AG09309 (cell line): ENCODE data around the gene BTBD9.

ENCODE experiments used
- DNase-seq: peaks from one replicate; pipeline ENCODE4 v3.0.0-alpha.2; 2010; ENCODE audit warnings: low read depth
- H3K4me3 ChIP-seq: 2 replicates; pipeline ENCODE4 v1.5.1; 2011; ENCODE audit warnings: mild to moderate bottlenecking, low read depth, low read length, moderate library complexity; ENCODE audit not compliant: control insufficient read depth
- TF ChIP-seq, protein P1 (sequence below): IDR thresholded peaks from 2 replicates; pipeline ENCODE4 v1.5.1; 2011; ENCODE audit warnings: mild to moderate bottlenecking, low read depth, low read length, inconsistent platforms; ENCODE audit not compliant: insufficient read depth, control insufficient read depth; ENCODE audit errors: missing control alignments

BTBD9 gene

DNA sequence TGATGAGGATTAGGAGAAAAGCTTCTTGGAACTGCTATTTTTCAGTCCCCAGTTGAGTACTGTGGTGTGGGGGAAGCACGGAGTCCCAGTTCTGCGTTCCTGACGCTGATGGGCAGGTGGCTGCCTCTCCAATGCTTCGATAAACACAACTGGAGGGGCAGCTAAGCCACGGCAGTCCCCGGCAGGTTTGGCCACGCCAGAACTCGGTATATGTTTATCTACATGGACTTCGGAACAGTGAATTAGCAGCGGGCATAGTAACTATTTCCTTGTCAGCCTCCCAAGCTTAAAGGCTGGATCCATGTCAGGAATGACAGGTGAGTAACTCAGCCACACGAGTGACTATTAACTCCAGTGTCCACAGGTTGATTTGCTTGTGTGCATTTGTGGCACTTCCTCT lies 465.8 kb downstream of the BTBD9 start:
- no peak overlapping the region for H3K4me3 ChIP-seq
- TF ChIP-seq, protein P1, sequence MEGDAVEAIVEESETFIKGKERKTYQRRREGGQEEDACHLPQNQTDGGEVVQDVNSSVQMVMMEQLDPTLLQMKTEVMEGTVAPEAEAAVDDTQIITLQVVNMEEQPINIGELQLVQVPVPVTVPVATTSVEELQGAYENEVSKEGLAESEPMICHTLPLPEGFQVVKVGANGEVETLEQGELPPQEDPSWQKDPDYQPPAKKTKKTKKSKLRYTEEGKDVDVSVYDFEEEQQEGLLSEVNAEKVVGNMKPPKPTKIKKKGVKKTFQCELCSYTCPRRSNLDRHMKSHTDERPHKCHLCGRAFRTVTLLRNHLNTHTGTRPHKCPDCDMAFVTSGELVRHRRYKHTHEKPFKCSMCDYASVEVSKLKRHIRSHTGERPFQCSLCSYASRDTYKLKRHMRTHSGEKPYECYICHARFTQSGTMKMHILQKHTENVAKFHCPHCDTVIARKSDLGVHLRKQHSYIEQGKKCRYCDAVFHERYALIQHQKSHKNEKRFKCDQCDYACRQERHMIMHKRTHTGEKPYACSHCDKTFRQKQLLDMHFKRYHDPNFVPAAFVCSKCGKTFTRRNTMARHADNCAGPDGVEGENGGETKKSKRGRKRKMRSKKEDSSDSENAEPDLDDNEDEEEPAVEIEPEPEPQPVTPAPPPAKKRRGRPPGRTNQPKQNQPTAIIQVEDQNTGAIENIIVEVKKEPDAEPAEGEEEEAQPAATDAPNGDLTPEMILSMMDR = no peak
- no peak for DNase-seq

DNA sequence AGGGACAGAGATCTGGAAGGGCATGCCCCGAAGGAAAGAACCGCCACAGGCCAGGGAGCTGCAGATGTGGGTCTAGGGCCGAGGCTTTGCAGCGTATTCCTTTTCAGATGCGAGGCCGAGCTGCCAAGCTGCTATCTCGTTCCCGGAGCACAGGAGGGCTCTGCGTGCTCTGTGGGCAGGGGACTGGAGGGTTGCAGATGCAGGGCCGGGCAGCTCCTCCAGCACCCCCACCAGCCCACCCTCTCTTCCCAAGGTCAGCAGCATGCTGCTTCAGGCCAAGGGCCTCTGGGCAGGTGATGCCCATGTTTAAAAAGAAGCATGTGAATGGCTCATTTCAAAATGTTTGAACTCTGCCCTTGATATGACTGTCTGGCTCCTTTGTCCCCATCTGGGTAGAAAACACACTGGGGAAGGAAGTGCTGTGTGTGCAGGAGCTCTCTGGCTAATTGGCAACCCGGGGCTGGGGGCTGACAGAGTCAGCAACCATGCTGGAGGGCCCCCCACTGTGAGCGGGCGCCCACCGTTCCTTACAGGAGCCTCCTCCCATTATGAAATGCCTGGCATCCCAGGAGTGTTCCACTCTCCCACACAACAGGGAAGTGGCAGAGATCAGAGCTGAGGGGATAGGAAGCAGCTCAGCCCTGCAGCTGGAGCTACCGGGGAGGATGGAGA lies 466.9 kb downstream of the BTBD9 start:
- H3K4me3 ChIP-seq = no peak overlapping the region
- TF ChIP-seq, protein P1 = no peak
- DNase-seq = no peak

DNA sequence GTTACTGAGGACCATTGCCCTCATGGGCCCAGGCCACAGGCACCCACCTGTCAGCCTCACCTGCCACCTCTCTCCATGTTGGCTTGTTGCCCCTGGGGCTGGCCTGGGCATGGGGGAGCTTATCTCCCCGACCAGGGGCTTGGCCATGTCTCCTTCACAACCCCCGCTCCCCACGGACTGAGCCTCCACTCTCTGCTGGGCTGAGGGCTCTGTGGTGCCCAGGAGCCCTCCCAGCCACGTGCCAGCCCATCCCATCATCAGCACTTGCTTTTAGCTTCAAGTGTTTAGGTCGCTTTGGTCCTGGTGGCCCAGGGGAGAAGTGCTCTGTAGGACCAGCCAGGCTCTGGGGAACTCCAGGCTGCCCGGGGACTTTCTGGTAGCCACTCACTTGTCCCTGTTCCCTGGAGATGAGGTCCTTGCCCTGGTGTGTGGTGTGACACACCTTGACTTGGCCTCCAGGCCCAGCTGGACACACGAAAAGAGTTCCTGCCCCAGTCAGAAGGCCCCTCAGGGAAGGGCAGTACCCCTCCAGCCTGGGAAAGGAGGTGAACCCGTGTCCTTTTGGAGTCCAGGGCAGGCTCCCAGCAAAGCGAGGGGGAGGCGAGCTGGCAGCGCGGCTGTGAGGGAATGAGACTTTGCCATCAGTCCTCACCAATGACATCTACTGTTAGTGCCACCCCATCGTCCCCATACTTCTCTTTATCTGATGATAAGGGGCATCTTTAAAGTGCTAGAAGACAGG lies 467.6 kb downstream of the BTBD9 start:
- no peak for DNase-seq
- no peak overlapping the region for H3K4me3 ChIP-seq

GRCh38 chr6:38170666-38171355 lies 468.9 kb downstream of the BTBD9 start:
- DNase-seq = no peak
- no peak overlapping the region for H3K4me3 ChIP-seq
- TF ChIP-seq, protein P1 = no peak

More for the DNA sequence above, 467.6 kb downstream of the BTBD9 start:
- TF ChIP-seq, protein P1 = no peak

DNA sequence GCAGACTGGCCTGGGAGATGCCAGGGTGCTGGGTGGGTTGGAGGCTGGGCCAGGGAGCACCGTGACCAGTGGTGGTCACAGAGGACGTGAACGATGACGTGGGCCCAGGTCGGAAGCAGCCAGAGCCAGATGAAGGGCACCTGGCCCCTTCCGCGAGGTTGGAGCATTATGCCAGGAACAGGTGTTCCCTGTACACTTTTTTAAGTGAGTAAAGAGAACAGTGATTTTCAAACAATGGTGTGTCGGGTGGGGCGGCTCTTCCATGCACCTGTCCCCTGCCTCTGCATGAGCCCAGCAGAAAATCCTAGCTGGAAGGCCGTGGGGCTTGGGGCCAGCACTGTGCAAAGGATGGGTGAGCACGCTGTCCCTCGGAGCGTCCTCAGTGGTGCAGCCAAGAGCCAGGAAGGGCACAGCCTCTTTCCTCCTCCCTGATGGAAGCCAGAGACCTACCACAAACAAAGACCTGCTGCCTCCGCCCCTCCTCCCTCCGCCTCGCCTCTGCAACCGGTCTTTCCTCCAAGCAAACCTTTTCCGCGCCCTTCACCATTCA lies 469.7 kb downstream of the BTBD9 start:
- no peak overlapping the region for H3K4me3 ChIP-seq
- no peak for DNase-seq
- TF ChIP-seq, protein P1 = no peak

DNA sequence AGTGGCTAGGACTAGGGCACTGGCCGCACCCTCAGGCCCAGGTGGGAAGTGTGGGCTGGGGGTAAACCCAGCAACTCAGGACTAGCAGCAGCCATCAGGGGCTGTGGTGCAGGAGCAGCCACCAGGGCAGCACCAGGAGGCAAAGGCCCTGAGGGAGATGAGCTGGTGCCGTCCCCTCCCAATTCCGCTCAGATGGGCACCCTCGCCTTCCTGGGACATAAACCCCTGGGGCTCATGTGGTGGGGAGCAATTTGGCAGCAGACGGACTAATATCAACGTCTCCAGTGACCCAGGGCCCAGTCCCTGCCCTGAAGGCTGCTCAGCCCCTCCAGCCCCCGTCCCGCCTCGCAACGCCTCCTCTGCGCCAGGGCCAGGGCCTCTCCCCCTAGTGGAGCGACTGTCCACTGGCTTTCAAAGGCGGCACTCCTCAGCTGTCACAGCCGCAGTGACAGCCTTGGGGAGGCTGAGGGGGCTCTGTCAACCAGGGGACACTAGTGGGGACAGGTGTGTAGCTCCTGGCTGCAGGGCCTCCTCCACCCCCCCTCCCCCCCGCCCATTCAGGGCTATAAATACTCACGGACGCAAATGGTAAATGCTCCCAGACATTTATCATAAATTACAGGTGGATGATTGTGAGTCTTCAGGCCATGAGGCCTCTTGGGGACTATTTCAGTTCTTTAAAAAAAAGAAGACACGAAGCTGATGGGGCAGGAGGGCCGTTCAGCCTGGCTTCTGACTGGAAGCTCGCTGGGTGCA lies 470.3 kb downstream of the BTBD9 start:
- no peak for DNase-seq
- no peak overlapping the region for H3K4me3 ChIP-seq
- TF ChIP-seq, protein P1 = no peak
